ENCODE results near the gene PPA2. TPM values are rescaled to one million over a fixed set of nuclear protein-coding genes. Genes with fewer than 3 reads are reported as not detected.

PPA2 gene
- total and polyA plus RNA-seq, 7 donors, result 33.1 to 48.5 (median 41.7) TPM

GRCh38 chr4:105344141-105344540, 129.7 kb downstream of the PPA2 start:
- Histone ChIP-seq H3K27ac (no peak overlapping the region), H3K27me3 (ENCODE audit: insufficient read depth in 3 of 3, low read length in 2 of 3) (no peaks in the 10 kb centered on the region), H3K4me3 (no peak overlapping the region), H3K9me3 (no peaks in the 10 kb centered on the region), H3K36me3 (ENCODE audit: insufficient read depth in 1 of 2, low read depth in 1 of 2) (peaks cover 0 to 12% of the 10 kb centered on the region in 2 donors), H3K4me1 (no peaks in the 10 kb centered on the region)
- TF ChIP-seq CTCF (IDR thresholded peaks at IDR 0.05), result no peak
- ATAC-seq (no peak), DNase-seq (no peak)
- intact Hi-C loops (cut with DNase I), result no loop called here

- WGBS, 3 donors, result 51 to 60% (median 59%) methylated on average over 8 of the region's 8 CpGs
- ATAC-seq (no peak), DNase-seq (no peak)
- Histone ChIP-seq H3K9me3 (no peaks in the 10 kb centered on the region), H3K36me3 (ENCODE audit: insufficient read depth in 1 of 2, low read depth in 1 of 2) (peaks cover 0 to 12% of the 10 kb centered on the region in 2 donors), H3K27ac (no peak overlapping the region), H3K4me3 (no peak overlapping the region), H3K27me3 (ENCODE audit: insufficient read depth in 3 of 3, low read length in 2 of 3) (no peaks in the 10 kb centered on the region), H3K4me1 (no peaks in the 10 kb centered on the region)
- intact Hi-C loops (cut with DNase I), result no loop called here
- TF ChIP-seq CTCF (IDR thresholded peaks at IDR 0.05), result no peak
These were observed 130.5 kb downstream of the PPA2 start for GRCh38 chr4:105343146-105343931.

- ATAC-seq, result no peak
- no peak overlapping the region for H3K4me3 ChIP-seq
These were observed 144.8 kb downstream of the PPA2 start for GRCh38 chr4:105329081-105329480.

GRCh38 chr4:105327956-105328355, 145.9 kb downstream of the PPA2 start:
- DNase-seq (no peak), ATAC-seq (no peak)
- Histone ChIP-seq H3K9me3 (no peaks in the 10 kb centered on the region), H3K4me3 (no peak overlapping the region), H3K27me3 (ENCODE audit: insufficient read depth in 3 of 3, low read length in 2 of 3) (no peaks in the 10 kb centered on the region), H3K4me1 (no peaks in the 10 kb centered on the region), H3K27ac (no peak overlapping the region), H3K36me3 (ENCODE audit: insufficient read depth in 1 of 2, low read depth in 1 of 2) (no peaks in the 10 kb centered on the region)
- intact Hi-C loops (cut with DNase I), result loop anchor here in 1 of 2 donors (1.0 kb wide), 1 partner anchor 9 kb away; no protein-coding TSS in a partner anchor
- TF ChIP-seq CTCF (IDR thresholded peaks at IDR 0.05), result no peak

More at GRCh38 chr4:105329081-105329480, 144.8 kb downstream of the PPA2 start:
- TF ChIP-seq CTCF (IDR thresholded peaks at IDR 0.05), result no peak
- H3K4me1 ChIP-seq, result no peaks in the 10 kb centered on the region
- intact Hi-C loops (cut with DNase I), result no loop called here
- no peaks in the 10 kb centered on the region for H3K9me3 ChIP-seq
- H3K27me3 ChIP-seq (ENCODE audit: insufficient read depth in 3 of 3, low read length in 2 of 3), result no peaks in the 10 kb centered on the region
- 79 to 93% (median 84%) methylated on average over 1 of the region's 1 CpG for WGBS, 3 donors
- peaks cover 0 to 11% of the 10 kb centered on the region in 2 donors for H3K36me3 ChIP-seq (ENCODE audit: insufficient read depth in 1 of 2, low read depth in 1 of 2)
- no peak for DNase-seq
- H3K27ac ChIP-seq, result no peak overlapping the region
